CD4-positive, alpha-beta T cell (primary cell): ENCODE results near the gene SSTR5. TPM values are rescaled to one million over a fixed set of nuclear protein-coding genes. Genes with fewer than 3 reads are reported as not detected.

Experiments
- ATAC-seq: fragments of 200-7000 bp; cut with Tn5 transposase; one replicate; pipeline ENCODE4 v1.10.0; 2022; ENCODE audit warnings: mild to moderate bottlenecking; ENCODE audit not compliant: poor library complexity
- CTCF ChIA-PET: fragments of 350-600 bp; sonication (Branson Sonifier 250); formaldehyde crosslinking; loops from one replicate; lab custom pipeline; 2021; ENCODE audit warnings: antibody characterized with exemption, inconsistent platforms; lab: Charles Lee
- POLR2A ChIA-PET: fragments of 350-600 bp; sonication (Branson Sonifier 250); formaldehyde crosslinking; loops from one replicate; lab custom pipeline; 2021; ENCODE audit warnings: antibody characterized with exemption, inconsistent platforms; lab: Charles Lee
- DNase-seq, 14 experiments: peaks; one replicate each; pipeline ENCODE4 v3.0.0-alpha.2; 2013 to 2020; ENCODE audit warnings: mixed read lengths in 2 of 14
- H3K27ac ChIP-seq, 2 donors: one replicate each; pipeline versions ENCODE4 v1.5.1 to v1.7.0; 2013; ENCODE audit warnings: low read length in 2 of 2, low read depth in 1 of 2, mild to moderate bottlenecking in 1 of 2
- H3K27me3 ChIP-seq, 2 experiments: 1 replicate in 1 of 2; 2 replicates in 1 of 2; pipeline versions ENCODE4 v1.6.1 to v1.7.0; 2013; ENCODE audit warnings: low read length in 2 of 2, control low read depth in 1 of 2, mild to moderate bottlenecking in 1 of 2, moderate library complexity in 1 of 2; ENCODE audit not compliant: insufficient read depth in 2 of 2, control insufficient read depth in 1 of 2
- H3K36me3 ChIP-seq: one replicate; pipeline ENCODE4 v1.6.1; 2013; ENCODE audit warnings: low read length, control low read depth; ENCODE audit not compliant: insufficient read depth
- H3K4me1 ChIP-seq: one replicate; pipeline ENCODE4 v1.6.1; 2013; ENCODE audit warnings: low read length, control low read depth; ENCODE audit not compliant: insufficient read depth
- H3K4me3 ChIP-seq: one replicate; pipeline ENCODE4 v1.5.1; 2013; ENCODE audit warnings: mild to moderate bottlenecking, low read length, moderate library complexity
- H3K9me3 ChIP-seq, 2 experiments: 1 replicate in 1 of 2; 2 replicates in 1 of 2; pipeline versions ENCODE4 v1.6.1 to v1.7.0; 2013; ENCODE audit warnings: low read length in 2 of 2, mild to moderate bottlenecking in 2 of 2, control low read depth in 1 of 2, moderate library complexity in 1 of 2; ENCODE audit not compliant: control insufficient read depth in 1 of 2, insufficient read depth in 1 of 2
- H3K27ac Mint-ChIP-seq: one replicate; pipeline ENCODE4 v1.8.0; 2020; ENCODE audit warnings: mixed read lengths
- H3K27me3 Mint-ChIP-seq: one replicate; pipeline ENCODE4 v1.8.0; 2021; ENCODE audit warnings: mixed read lengths
- H3K36me3 Mint-ChIP-seq: one replicate; pipeline ENCODE4 v1.8.0; 2021; ENCODE audit warnings: low read depth, mixed read lengths
- H3K4me1 Mint-ChIP-seq: one replicate; pipeline ENCODE4 v1.8.0; 2021; ENCODE audit warnings: low read depth, mixed read lengths
- H3K4me3 Mint-ChIP-seq: one replicate; pipeline ENCODE4 v1.8.0; 2020; ENCODE audit warnings: mild to moderate bottlenecking, mixed read lengths
- H3K9me3 Mint-ChIP-seq: one replicate; pipeline ENCODE4 v1.8.0; 2020; ENCODE audit warnings: mixed read lengths
- CTCF ChIP-seq: fragments of 200-600 bp; IDR thresholded peaks from one replicate; pipeline ENCODE4 v1.8.0; 2022; ENCODE audit warnings: antibody characterized with exemption, mild to moderate bottlenecking
- intact Hi-C, 2 experiments: fragments of 100-400 bp; cut with DNase I in 1 of 2; cut with micrococcal nuclease in 1 of 2; formaldehyde crosslinking; loops; one replicate each; pipeline versions ENCODE4 v1.15.1 to v1.9.0; 2023 to 2025; cut with DNase I, micrococcal nuclease
- total RNA-seq, 174 experiments: library from RNA in 2 of 174; stranded (reverse) in 2 of 174; gene quantifications; one replicate each; pipeline ENCODE4 v1.2.3 and lab custom pipeline; 2021 to 2026

Gene SSTR5
- total RNA-seq, 2 experiments from 2014 or later: not detected

GRCh38 chr16:1098266-1098991, 25.9 kb downstream of the SSTR5 start:
- Mint-ChIP-seq H3K4me1 (no peaks in the 10 kb centered on the region), H3K9me3 (no peaks in the 10 kb centered on the region), H3K27ac (no peak overlapping the region), H3K4me3 (no peak overlapping the region), H3K36me3 (no peaks in the 10 kb centered on the region), H3K27me3 (no peaks in the 10 kb centered on the region)
- DNase-seq (no peak), ATAC-seq (no peak)
- ChIA-PET CTCF (no interaction called here), POLR2A (no interaction called here)
- TF ChIP-seq CTCF: no peak
- Histone ChIP-seq H3K27me3 (peaks cover 3 to 5% of the 10 kb centered on the region in 2 experiments), H3K4me3 (no peak overlapping the region), H3K27ac (no peak overlapping the region), H3K4me1 (peaks cover 6% of the 10 kb centered on the region), H3K36me3 (no peaks in the 10 kb centered on the region), H3K9me3 (peaks cover 0 to 3% of the 10 kb centered on the region in 2 experiments)
- intact Hi-C loops: no loop called here

GRCh38 chr16:1099189-1100083, 26.9 kb downstream of the SSTR5 start:
- intact Hi-C loops: no loop called here
- Mint-ChIP-seq H3K27me3 (peaks cover 5% of the 10 kb centered on the region), H3K9me3 (no peaks in the 10 kb centered on the region), H3K27ac (no peak overlapping the region), H3K4me1 (no peaks in the 10 kb centered on the region), H3K4me3 (no peak overlapping the region), H3K36me3 (no peaks in the 10 kb centered on the region)
- peaks cover 9% of the 10 kb centered on the region for H3K4me1 ChIP-seq
- peaks cover 0 to 13% of the 10 kb centered on the region in 2 experiments for H3K9me3 ChIP-seq
- ATAC-seq (no peak), DNase-seq (no peak)
- H3K36me3 ChIP-seq: no peaks in the 10 kb centered on the region
- ChIA-PET CTCF (no interaction called here), POLR2A (no interaction called here)
- peaks cover 9 to 15% of the 10 kb centered on the region in 2 experiments for H3K27me3 ChIP-seq
- no peak overlapping the region for H3K4me3 ChIP-seq
- no peak for TF ChIP-seq CTCF
- no peak overlapping the region for H3K27ac ChIP-seq

- Histone ChIP-seq H3K4me1 (peaks cover 9% of the 10 kb centered on the region), H3K4me3 (no peak overlapping the region), H3K27ac (no peak overlapping the region), H3K27me3 (peaks cover 17 to 21% of the 10 kb centered on the region in 2 experiments), H3K36me3 (no peaks in the 10 kb centered on the region), H3K9me3 (peaks cover 0 to 21% of the 10 kb centered on the region in 2 experiments)
- Mint-ChIP-seq H3K9me3 (no peaks in the 10 kb centered on the region), H3K4me1 (no peaks in the 10 kb centered on the region), H3K4me3 (no peak overlapping the region), H3K27me3 (peaks cover 5% of the 10 kb centered on the region), H3K36me3 (no peaks in the 10 kb centered on the region), H3K27ac (no peak overlapping the region)
- ATAC-seq: no peak
- DNase-seq: no peak
- ChIA-PET POLR2A (no interaction called here), CTCF (no interaction called here)
- TF ChIP-seq CTCF: no peak
- intact Hi-C loops: no loop called here
These were observed 27.7 kb downstream of the SSTR5 start for GRCh38 chr16:1100084-1100800.
